Medulla oblongata (tissue), 1 donor: Measurements from ENCODE around the gene DNAH10.
A peak's percentile ranks its signal among the peaks of the same experiment; 100 is the strongest.

Experiments
- DNase-seq: peaks from one replicate; pipeline ENCODE4 v3.0.0-alpha.2; 2015; ENCODE audit errors: extremely low spot score

The DNAH10 gene

GRCh38 chr12:123934016-123934620, 172.0 kb downstream of the DNAH10 start:
- DNase-seq: no peak

- no peak for DNase-seq
These were observed 172.7 kb downstream of the DNAH10 start for GRCh38 chr12:123934829-123935228.

- DNase-seq: no peak
These were observed 173.9 kb downstream of the DNAH10 start for GRCh38 chr12:123935956-123936355.

GRCh38 chr12:123936471-123936870, 174.4 kb downstream of the DNAH10 start:
- no peak for DNase-seq

GRCh38 chr12:123936956-123937706, 175.0 kb downstream of the DNAH10 start:
- no peak for DNase-seq

GRCh38 chr12:123937707-123938591, 175.8 kb downstream of the DNAH10 start:
- no peak for DNase-seq

- DNase-seq: peak; percentile 16
These were observed 176.8 kb downstream of the DNAH10 start for GRCh38 chr12:123938679-123939480.

GRCh38 chr12:123939716-123940626, 177.9 kb downstream of the DNAH10 start:
- DNase-seq: no peak

GRCh38 chr12:123940627-123940966, 178.5 kb downstream of the DNAH10 start:
- DNase-seq: no peak

GRCh38 chr12:123941000-123941399, 178.9 kb downstream of the DNAH10 start:
- no peak for DNase-seq

GRCh38 chr12:123941624-123942237, 179.6 kb downstream of the DNAH10 start:
- DNase-seq: no peak

GRCh38 chr12:123942238-123942653, 180.1 kb downstream of the DNAH10 start:
- DNase-seq: no peak

GRCh38 chr12:123942911-123943648, 181.0 kb downstream of the DNAH10 start:
- DNase-seq: no peak

GRCh38 chr12:123943816-123944215, 181.7 kb downstream of the DNAH10 start:
- DNase-seq: no peak

GRCh38 chr12:123944696-123945095, 182.6 kb downstream of the DNAH10 start:
- no peak for DNase-seq

- DNase-seq: no peak
These were observed 183.4 kb downstream of the DNAH10 start for GRCh38 chr12:123945287-123946151.

GRCh38 chr12:123946152-123946515, 184.0 kb downstream of the DNAH10 start:
- no peak for DNase-seq
